Measurements from ENCODE around the gene PDK3. TPM values are rescaled to one million over a fixed set of nuclear protein-coding genes. Genes with fewer than 3 reads are reported as not detected.

PDK3 gene
- 31.1 TPM for total RNA-seq

GRCh38 chrX:24464836-24465531, at the start of gene PDK3:
Gene PDK3 (plus strand): TSS chrX:24465286. CDS start chrX:24465456, 170 bp downstream.
- H3K27me3 ChIP-seq = no peaks in the 10 kb centered on the region
- intact Hi-C loops (cut with DNase I) = loop anchor here (2.0 kb wide), 1 partner anchor 14 kb away; no protein-coding TSS in a partner anchor
- peak within 1 kb of the TSS; percentile 87 to 90 for H3K27ac ChIP-seq
- no peak for TF ChIP-seq CTCF (IDR thresholded peaks at IDR 0.05)
- H3K36me3 ChIP-seq = no peaks in the 10 kb centered on the region
- peak within 1 kb of the TSS; percentile 66 to 91 for H3K4me3 ChIP-seq
- peaks cover 0 to 4% of the 10 kb centered on the region in 2 donors for H3K4me1 ChIP-seq
- no peaks in the 10 kb centered on the region for H3K9me3 ChIP-seq
- peak; percentile 66 to 94 for DNase-seq (ENCODE audit: low spot score in 2 of 2)

- TF ChIP-seq CTCF (IDR thresholded peaks at IDR 0.05) = no peak
- H3K36me3 ChIP-seq = no peaks in the 10 kb centered on the region
- intact Hi-C loops (cut with DNase I) = no loop called here
- H3K27ac ChIP-seq = no peak overlapping the region
- H3K4me3 ChIP-seq = no peak overlapping the region
- no peaks in the 10 kb centered on the region for H3K27me3 ChIP-seq
- peaks cover 0 to 5% of the 10 kb centered on the region in 2 donors for H3K9me3 ChIP-seq
- DNase-seq (ENCODE audit: low spot score in 2 of 2) = no peak
- H3K4me1 ChIP-seq = no peaks in the 10 kb centered on the region
Measured at GRCh38 chrX:24415921-24416320, 49.2 kb upstream of the PDK3 start.

- peak overlapping the region; percentile 62 to 75 for H3K27ac ChIP-seq
- no peaks in the 10 kb centered on the region for H3K36me3 ChIP-seq
- no peaks in the 10 kb centered on the region for H3K27me3 ChIP-seq
- H3K9me3 ChIP-seq = peaks cover 0 to 5% of the 10 kb centered on the region in 2 donors
- peaks cover 0 to 18% of the 10 kb centered on the region in 2 donors for H3K4me1 ChIP-seq
- intact Hi-C loops (cut with DNase I) = loop anchor here (2.0 kb wide), 1 partner anchor 27 kb away; no protein-coding TSS in a partner anchor
- TF ChIP-seq CTCF (IDR thresholded peaks at IDR 0.05) = no peak
- no peak overlapping the region for H3K4me3 ChIP-seq
- no peak for DNase-seq (ENCODE audit: low spot score in 2 of 2)
Measured at GRCh38 chrX:24423960-24424359, 41.1 kb upstream of the PDK3 start.

- TF ChIP-seq CTCF (IDR thresholded peaks at IDR 0.05) = no peak
Measured at GRCh38 chrX:24424948-24425347, 40.1 kb upstream of the PDK3 start.

GRCh38 chrX:24425806-24426205, 39.3 kb upstream of the PDK3 start:
- Histone ChIP-seq H3K27me3 (no peaks in the 10 kb centered on the region), H3K36me3 (no peaks in the 10 kb centered on the region), H3K9me3 (no peaks in the 10 kb centered on the region), H3K27ac (peak overlapping the region; percentile 62 to 75), H3K4me3 (no peak overlapping the region), H3K4me1 (peaks cover 0 to 18% of the 10 kb centered on the region in 2 donors)
- no peak for TF ChIP-seq CTCF (IDR thresholded peaks at IDR 0.05)
- no peak for DNase-seq (ENCODE audit: low spot score in 2 of 2)
- intact Hi-C loops (cut with DNase I) = loop anchor here (2.0 kb wide), 3 partner anchors 21 to 41 kb away; no protein-coding TSS in a partner anchor

More at GRCh38 chrX:24424948-24425347, 40.1 kb upstream of the PDK3 start:
- Histone ChIP-seq H3K4me3 (no peak overlapping the region), H3K27me3 (no peaks in the 10 kb centered on the region), H3K27ac (peak overlapping the region; percentile 62 to 75), H3K4me1 (peaks cover 0 to 18% of the 10 kb centered on the region in 2 donors), H3K36me3 (no peaks in the 10 kb centered on the region), H3K9me3 (no peaks in the 10 kb centered on the region)
- intact Hi-C loops (cut with DNase I) = loop anchor here (2.0 kb wide), 1 partner anchor 28 kb away; no protein-coding TSS in a partner anchor
- DNase-seq (ENCODE audit: low spot score in 2 of 2) = peak; percentile 19 to 83

All from ascending aorta (tissue), 2 donors.